Activated T-cell treated with anti-CD3 and anti-CD28 coated beads, Interleukin-2, amount 50 U/mL, for 48 hours (primary cell): ENCODE data around the gene AGFG2.
"Not testable (repeated sequence)": the region's sequence is repeated elsewhere in the genome, so short reads cannot be mapped to it uniquely, and the experiment has no call there.

Experiments used
- DNase-seq, 2 experiments: peaks; one replicate each; pipeline ENCODE4 v3.0.0-alpha.2; 2020

The AGFG2 gene, protein sequence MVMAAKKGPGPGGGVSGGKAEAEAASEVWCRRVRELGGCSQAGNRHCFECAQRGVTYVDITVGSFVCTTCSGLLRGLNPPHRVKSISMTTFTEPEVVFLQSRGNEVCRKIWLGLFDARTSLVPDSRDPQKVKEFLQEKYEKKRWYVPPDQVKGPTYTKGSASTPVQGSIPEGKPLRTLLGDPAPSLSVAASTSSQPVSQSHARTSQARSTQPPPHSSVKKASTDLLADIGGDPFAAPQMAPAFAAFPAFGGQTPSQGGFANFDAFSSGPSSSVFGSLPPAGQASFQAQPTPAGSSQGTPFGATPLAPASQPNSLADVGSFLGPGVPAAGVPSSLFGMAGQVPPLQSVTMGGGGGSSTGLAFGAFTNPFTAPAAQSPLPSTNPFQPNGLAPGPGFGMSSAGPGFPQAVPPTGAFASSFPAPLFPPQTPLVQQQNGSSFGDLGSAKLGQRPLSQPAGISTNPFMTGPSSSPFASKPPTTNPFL

GRCh38 chr7:100538654-100539435 lies at the start of gene AGFG2:
Gene AGFG2, plus strand, starts transcription at chr7:100539203. Its CDS starts 144 bp downstream, at chr7:100539347.
- DNase-seq, result peak; percentile 100

GRCh38 chr7:100489824-100490223 lies 49.2 kb upstream of the AGFG2 start:
- DNase-seq, result peak; percentile 37 to 53

GRCh38 chr7:100490483-100491191 lies 48.4 kb upstream of the AGFG2 start:
- no peak for DNase-seq

GRCh38 chr7:100491192-100491578 lies 47.8 kb upstream of the AGFG2 start:
- DNase-seq, result no peak

DNA sequence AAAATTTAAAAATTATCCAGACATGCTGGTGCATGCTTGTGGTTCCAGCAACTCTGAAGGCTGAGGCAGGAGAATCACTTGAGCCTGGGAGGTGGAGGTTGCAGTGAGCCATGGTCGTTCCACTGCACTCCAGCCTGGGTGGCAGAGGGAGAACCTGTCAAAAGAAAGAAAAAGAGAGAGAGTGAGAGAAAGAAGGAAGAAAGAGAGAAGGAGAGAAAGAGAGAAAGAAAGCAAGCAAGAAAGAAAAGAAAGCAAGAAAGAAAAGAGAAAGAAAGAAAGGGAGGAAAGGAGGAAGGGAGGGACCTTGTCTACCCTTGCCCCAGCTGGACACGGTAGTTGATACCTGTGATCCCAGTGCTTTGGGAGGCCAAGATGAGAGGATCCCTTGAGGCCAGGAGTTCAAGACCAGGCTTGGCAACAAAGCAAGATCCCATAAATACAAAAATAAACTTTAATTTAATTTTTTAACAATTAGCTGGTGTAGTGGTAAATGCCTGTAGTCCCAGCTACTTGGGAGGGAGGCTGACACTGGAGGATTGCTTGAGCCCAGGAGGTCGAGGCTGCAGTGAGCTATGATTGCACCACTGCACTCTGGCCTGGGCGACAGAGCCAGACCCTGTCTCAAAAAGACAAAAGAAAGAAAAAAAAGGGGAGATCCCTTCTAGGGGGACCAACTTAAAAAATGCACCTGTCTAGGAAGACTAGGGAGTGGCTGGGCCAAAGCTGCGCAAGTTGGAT lies 46.1 kb upstream of the AGFG2 start:
- no peak for DNase-seq

DNA sequence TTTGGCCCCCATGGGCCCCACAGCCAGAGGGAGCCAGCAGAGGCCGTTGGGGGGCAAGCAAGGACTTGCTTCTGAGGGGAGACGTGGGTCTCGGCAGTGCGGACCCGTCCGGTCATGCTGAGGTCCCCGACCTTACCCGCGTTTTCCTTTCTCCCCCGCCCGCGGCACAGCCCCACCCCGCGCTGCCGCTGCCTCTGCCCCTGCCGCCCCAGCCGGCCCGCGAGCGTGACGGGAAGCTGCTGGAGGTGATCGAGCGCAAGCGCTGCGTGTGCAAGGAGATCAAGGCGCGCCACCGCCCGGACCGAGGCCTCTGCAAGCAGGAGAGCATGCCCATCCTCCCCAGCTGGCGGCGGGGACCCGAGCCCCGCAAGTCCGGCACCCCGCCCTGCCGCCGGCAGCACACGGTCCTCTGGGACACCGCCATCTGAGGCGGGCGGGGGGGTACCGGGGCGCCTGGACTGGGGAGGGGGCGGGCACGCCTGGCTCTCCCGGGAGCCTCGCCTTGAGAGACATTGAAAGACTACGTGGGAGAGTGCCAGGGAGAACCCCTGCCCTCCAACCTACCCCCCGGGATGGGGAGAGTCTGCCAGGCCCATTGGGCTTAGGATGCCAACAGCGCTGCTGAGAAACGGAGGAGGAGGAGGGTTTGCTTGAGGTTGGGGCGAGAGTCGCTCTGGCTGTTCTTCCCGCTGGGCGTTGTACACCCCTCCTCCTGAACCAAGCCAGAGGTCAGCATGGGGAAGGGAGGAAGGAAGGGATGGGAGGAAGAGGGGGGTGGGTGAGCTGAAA lies 45.3 kb upstream of the AGFG2 start:
- peak; percentile 73 to 77 for DNase-seq

GRCh38 chr7:100496509-100496908 lies 42.5 kb upstream of the AGFG2 start:
- no peak for DNase-seq

DNA sequence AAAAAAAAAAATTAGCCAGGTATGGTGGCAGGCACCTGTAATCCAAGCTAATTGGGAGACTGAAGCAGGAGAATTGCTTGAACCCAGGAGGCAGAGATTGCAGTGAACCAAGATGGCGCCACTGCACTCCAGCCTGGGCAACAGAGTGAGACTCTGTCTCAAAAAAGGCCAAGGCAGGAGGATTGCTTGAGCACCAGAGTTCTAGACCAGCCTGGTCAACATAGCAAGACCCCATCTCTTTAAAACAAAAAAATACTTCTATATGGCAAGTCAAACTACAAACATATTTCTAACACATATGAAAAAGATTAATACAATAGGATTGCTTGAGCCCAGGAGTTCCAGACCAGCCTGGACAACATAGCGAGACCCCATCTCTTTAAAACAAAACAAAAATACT lies 38.3 kb upstream of the AGFG2 start:
- DNase-seq, result not testable (repeated sequence)

DNA sequence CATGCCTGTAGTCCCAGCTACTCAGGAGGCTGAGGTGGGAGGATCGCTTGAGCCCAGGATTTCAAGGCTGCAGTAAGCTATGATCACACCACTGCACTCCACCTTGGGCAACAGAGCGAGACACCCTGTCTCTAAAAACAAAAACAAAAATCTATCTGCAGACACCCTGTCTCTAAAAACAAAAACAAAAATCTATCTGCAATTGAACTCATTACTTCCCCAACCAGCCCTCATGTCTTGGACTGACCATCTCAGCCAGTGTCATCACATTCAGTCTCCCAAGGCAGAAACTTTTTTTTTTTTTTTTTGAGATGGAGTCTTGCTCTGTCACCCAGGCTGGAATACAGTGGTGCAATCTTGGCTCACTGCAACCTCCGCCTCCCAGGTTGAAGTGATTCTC lies 35.0 kb upstream of the AGFG2 start:
- DNase-seq, result not testable (repeated sequence)

DNA sequence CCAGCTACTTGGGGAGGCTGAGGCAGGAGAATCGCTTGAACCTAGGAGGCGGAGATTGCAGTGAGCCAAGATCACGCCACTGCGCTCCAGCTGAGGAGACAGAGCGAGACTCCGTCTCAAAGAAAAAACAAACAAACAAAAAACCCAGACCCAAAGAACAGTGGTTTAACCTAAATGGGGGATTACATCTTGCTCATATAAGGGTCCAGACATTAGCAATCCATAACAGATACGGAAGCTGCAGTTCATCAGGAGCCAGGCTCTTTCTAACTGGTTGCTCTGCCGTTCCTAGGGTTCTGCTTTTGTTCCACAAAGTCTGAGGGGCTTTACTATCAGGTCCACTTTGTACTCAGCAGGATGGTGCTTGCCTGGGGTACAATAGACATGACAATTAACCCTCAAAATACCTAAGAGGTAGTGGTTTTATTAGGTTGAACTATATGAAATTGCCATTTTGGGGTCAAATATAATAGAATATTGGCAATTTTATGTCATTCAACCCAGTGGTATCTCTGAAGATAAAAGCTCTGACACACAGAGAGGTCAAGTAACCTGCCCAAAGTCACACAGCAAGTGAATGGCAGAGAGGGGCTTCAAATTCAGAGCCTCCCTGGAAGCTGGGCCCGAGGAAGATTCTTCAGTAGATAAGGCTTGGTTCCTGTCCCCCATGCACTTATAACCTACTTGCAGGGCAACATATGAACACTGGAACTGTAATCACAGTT lies 34.0 kb upstream of the AGFG2 start:
- no peak for DNase-seq

- no peak for DNase-seq
Measured at GRCh38 chr7:100506356-100506923, 32.6 kb upstream of the AGFG2 start.

GRCh38 chr7:100509231-100509630 lies 29.8 kb upstream of the AGFG2 start:
- DNase-seq, result no peak

DNA sequence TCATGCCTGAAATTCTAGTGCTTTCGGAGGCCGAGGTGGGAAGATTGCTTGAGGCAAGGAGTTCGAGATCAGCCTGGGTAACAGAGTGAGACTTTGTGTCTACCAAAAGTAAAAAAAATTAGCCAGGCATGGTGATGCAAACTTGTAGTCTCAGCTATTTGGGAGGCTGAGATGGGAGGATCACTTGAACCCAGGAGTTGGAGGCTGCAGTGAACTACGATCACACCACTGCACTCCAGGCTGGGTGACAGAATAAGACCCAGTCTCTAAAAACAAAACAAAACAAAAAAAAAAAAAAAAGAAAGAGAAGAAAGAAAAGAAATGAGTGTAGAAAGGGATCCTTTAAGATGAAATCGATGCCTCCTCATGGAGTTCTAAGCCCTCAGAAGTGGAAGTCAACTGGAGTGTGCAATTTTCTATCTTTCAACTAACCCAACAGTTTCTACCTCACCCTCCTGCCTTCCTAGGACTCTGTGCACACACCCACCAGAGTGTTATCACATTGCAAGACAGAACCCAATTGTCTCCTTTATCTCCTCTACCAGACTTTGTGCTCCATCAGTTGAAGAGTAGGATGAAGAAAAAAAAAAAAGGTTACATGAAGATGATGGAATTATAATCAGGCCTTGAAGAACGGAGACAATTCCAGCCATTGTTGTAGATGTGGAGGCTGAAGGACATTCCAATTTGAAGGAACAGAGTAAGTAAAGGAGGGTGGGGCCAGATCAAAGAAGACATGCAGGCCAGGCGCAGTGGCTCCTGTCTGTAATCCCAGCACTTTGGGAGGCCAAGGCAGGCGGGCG lies 28.4 kb upstream of the AGFG2 start:
- no peak for DNase-seq

GRCh38 chr7:100513212-100513810 lies 25.7 kb upstream of the AGFG2 start:
- no peak for DNase-seq

DNA sequence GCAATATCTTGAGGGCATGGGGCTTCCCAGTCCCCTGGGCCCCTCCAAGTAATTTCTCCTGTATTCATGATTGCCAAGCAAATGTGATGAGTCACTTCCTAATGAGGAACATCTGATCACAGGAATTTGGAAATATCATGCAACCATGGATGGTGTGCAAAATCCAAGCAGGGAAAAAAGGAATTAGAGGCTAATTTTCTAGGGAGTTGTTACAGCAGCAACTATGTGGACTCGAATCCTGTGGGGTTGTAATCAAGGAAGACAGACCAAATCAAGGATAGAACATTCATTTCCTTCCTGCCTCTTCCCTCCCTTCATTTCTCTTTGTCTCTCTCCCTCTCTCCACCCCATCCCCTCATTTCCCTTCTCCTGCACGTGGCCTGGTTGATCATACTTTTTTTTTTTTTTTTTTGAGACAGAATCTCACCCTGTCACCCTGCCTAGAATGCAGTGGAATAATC lies 23.9 kb upstream of the AGFG2 start:
- no peak for DNase-seq

DNA sequence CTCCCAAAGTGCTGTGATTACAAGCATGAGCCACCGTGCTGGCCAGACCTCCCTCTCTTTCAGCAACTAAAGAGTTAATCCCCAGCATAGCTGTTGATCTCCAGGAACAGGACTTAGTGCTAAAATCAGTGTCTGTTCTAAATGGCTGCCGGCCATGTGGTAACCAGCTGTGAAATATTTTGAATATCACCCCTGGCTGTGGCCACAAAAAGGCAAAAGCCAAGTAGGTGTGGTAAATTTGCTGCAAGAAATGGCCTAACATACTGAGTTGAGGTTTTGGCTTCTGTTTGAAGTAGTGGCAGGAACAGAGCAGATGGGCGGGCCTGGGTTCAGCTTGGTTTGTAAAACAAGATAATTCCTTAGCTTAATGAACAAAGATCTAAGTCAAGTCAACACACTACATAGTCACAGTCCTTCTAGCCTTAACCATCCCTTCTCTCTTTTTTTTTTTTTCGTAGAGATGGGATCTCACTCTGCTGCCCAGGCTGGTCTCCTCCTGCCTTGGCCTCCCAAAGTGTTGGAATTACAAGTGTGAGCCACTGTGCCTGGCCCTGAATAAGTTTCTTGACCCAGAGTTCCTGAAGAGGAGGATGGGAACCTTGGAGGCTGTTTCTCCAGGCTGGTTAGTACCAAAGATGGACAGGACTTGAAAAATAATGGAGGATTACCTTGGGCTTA lies 22.7 kb upstream of the AGFG2 start:
- DNase-seq, result peak in 1 of 2 experiments; percentile 28

GRCh38 chr7:100517305-100517704 lies 21.7 kb upstream of the AGFG2 start:
- no peak for DNase-seq

DNA sequence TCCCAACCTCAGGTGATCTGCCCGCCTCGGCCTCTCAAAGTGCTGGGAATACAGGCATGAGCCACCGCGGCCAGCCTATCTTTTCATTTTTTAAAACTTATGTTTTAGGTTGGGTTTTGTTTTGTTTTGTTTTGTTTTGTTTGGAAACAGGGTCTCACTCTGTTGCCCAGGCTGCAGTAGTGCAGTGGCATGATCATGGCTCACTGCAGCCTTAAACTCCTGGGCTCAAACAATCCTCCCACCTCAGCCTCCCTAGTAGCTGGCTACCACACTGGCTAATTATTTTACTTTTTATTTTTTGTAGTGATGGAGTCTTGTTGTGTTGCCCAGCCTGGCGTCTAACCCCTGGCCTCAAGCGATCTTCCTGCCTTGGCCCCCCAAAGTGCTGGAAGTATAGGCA lies 19.4 kb upstream of the AGFG2 start:
- DNase-seq, result no peak

- no peak for DNase-seq
Measured at GRCh38 chr7:100520138-100520537, 18.9 kb upstream of the AGFG2 start.
